Pulmonary artery endothelial cell (primary cell): ENCODE results near the gene HTR6. TPM values are rescaled to one million over a fixed set of nuclear protein-coding genes. Genes with fewer than 3 reads are reported as not detected.

Experiments
- DNase-seq: peaks from one replicate; pipeline ENCODE4 v3.0.0-alpha.2; 2011; ENCODE audit warnings: low read depth, low spot score
- total RNA-seq: library from RNA; depleted of rRNA; stranded (reverse); fragments of >200 nt; gene quantifications from 2 replicates; pipeline ENCODE4 v1.2.3, GENCODE V29; 2014

The HTR6 gene
- total RNA-seq, 1 donor from 2014 or later, result not detected

- DNase-seq, result no peak
Measured at GRCh38 chr1:19717467-19717866, 52.8 kb downstream of the HTR6 start.

GRCh38 chr1:19720174-19720573 lies 55.5 kb downstream of the HTR6 start:
- no peak for DNase-seq

- DNase-seq, result no peak
Measured at GRCh38 chr1:19720973-19721372, 56.3 kb downstream of the HTR6 start.

GRCh38 chr1:19723874-19724273 lies 59.2 kb downstream of the HTR6 start:
- no peak for DNase-seq

GRCh38 chr1:19725606-19726005 lies 60.9 kb downstream of the HTR6 start:
- no peak for DNase-seq

- DNase-seq, result no peak
Measured at GRCh38 chr1:19728413-19729145, 63.9 kb downstream of the HTR6 start.

- no peak for DNase-seq
Measured at GRCh38 chr1:19730232-19730631, 65.6 kb downstream of the HTR6 start.

Other genes with a start within 250 kb of the HTR6 start
- gene CAPZB, start 179.3 kb upstream of the HTR6 start, total RNA-seq, result 113 and 132 TPM in 2 replicates
- gene NBL1, start 20.6 kb upstream of the HTR6 start, total RNA-seq, result 45.7 and 74.6 TPM in 2 replicates
- gene TMCO4, start 135.0 kb downstream of the HTR6 start, total RNA-seq, result 7.3 and 12.5 TPM in 2 replicates
- not detected in 2 replicates for gene RNF186, start 150.4 kb downstream of the HTR6 start, total RNA-seq
- 4.2 and 4.7 TPM in 2 replicates for gene OTUD3, start 217.5 kb downstream of the HTR6 start, total RNA-seq